Fibroblast of upper back skin (primary cell): ENCODE data around the gene OGFOD2.
A peak's percentile ranks its signal among the peaks of the same experiment; 100 is the strongest.

Experiments
- DNase-seq: peaks from one replicate; pipeline ENCODE4 v3.0.0-alpha.2; 2013

Gene OGFOD2

GRCh38 chr12:122977655-122978392, 2.8 kb downstream of the OGFOD2 start:
- no peak for DNase-seq

- no peak for DNase-seq
These were observed 3.5 kb downstream of the OGFOD2 start for GRCh38 chr12:122978507-122978955.

GRCh38 chr12:122979001-122979907, 4.2 kb downstream of the OGFOD2 start:
- DNase-seq, result no peak

GRCh38 chr12:122979908-122980182, 4.8 kb downstream of the OGFOD2 start:
- DNase-seq, result no peak

GRCh38 chr12:122980183-122981035, 5.4 kb downstream of the OGFOD2 start, which contains the start of gene ARL6IP4:
TSS of gene ARL6IP4 (plus strand) at chr12:122980681. CDS start at chr12:122981140, 459 bp downstream.
- DNase-seq, result peak; percentile 57

- no peak for DNase-seq
These were observed 6.0 kb downstream of the OGFOD2 start for GRCh38 chr12:122981036-122981471.

- no peak for DNase-seq
These were observed 6.8 kb downstream of the OGFOD2 start for GRCh38 chr12:122981587-122982476.

GRCh38 chr12:122982477-122982815, 7.4 kb downstream of the OGFOD2 start:
- no peak for DNase-seq

- no peak for DNase-seq
These were observed 8.1 kb downstream of the OGFOD2 start for GRCh38 chr12:122982963-122983788.

- DNase-seq, result peak; percentile 27
These were observed 8.9 kb downstream of the OGFOD2 start for GRCh38 chr12:122983789-122984515.

GRCh38 chr12:122984612-122985337, 9.7 kb downstream of the OGFOD2 start:
- DNase-seq, result no peak

GRCh38 chr12:122985338-122986257, 10.6 kb downstream of the OGFOD2 start:
- no peak for DNase-seq

GRCh38 chr12:122986258-122986871, 11.3 kb downstream of the OGFOD2 start:
- DNase-seq, result no peak

- no peak for DNase-seq
These were observed 12.3 kb downstream of the OGFOD2 start for GRCh38 chr12:122987086-122987951.

- no peak for DNase-seq
These were observed 13.0 kb downstream of the OGFOD2 start for GRCh38 chr12:122988036-122988435.

- DNase-seq, result no peak
These were observed 13.7 kb downstream of the OGFOD2 start for GRCh38 chr12:122988612-122989212.
